ENCODE results near the gene CABP2. TPM values are rescaled to one million over a fixed set of nuclear protein-coding genes. Genes with fewer than 3 reads are reported as not detected.

CABP2 gene
- not detected for total RNA-seq

DNA sequence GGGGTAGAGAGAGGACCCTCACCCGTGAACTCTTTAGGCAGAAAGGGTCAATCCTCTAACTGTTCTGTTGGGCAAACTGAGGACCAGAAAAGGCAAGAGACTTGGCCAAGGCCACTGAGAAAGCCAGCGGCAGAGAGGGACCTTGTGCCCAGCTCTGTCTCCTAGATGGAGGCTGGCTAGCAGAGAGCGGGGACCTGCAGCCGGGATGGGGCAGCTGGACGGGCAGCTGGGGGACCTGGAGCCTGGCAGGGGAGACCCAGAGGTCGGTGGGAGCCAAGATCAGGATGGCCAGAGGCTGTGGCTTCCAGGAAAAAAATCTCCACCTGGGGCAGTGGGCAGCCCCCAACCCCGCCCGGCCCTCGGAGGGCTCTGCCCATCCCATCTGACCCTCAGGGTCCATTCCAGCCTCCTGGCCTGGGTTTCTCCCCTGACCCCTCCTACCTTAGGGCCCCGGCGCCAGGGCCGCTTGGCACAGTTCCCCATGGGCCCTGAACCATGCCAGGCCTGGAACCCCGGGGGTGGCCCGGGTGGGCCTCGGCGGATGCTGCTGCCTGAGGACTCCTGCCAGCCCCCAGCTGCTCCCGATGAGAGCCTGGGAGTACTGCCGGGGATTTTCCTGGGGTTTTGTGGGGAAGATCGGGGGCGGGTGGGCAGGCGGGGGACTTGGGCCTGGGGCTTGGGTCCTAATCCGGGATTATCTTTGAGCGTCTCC lies at the start of gene CABP2:
CABP2 (minus strand) TSS at position 603 of the 712 bp plus-strand sequence; CDS start at position 483, 120 bp downstream.
- no peak within 1 kb of the TSS for H3K27ac ChIP-seq
- 90 to 91% methylated on average over 8 to 17 of the region's 23 CpGs for WGBS, 2 donors
- no peak within 1 kb of the TSS for H3K4me3 ChIP-seq
- ATAC-seq (ENCODE audit: low FRiP score in 2 of 2) (no peak), DNase-seq (peak in 1 of 2 donors; percentile 79)
- H3K9me3 ChIP-seq: no peaks in the 10 kb centered on the region
- H3K27me3 ChIP-seq: no peaks in the 10 kb centered on the region
- TF ChIP-seq POLR2AphosphoS5 (IDR thresholded peaks at IDR 0.05) (no peak), EP300 (IDR thresholded peaks at IDR 0.05) (no peak), POLR2A (IDR thresholded peaks at IDR 0.05) (no peak)
- TF ChIP-seq, protein P1, sequence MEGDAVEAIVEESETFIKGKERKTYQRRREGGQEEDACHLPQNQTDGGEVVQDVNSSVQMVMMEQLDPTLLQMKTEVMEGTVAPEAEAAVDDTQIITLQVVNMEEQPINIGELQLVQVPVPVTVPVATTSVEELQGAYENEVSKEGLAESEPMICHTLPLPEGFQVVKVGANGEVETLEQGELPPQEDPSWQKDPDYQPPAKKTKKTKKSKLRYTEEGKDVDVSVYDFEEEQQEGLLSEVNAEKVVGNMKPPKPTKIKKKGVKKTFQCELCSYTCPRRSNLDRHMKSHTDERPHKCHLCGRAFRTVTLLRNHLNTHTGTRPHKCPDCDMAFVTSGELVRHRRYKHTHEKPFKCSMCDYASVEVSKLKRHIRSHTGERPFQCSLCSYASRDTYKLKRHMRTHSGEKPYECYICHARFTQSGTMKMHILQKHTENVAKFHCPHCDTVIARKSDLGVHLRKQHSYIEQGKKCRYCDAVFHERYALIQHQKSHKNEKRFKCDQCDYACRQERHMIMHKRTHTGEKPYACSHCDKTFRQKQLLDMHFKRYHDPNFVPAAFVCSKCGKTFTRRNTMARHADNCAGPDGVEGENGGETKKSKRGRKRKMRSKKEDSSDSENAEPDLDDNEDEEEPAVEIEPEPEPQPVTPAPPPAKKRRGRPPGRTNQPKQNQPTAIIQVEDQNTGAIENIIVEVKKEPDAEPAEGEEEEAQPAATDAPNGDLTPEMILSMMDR (IDR thresholded peaks at IDR 0.05): no peak
- no peaks in the 10 kb centered on the region for H3K4me1 ChIP-seq
- H3K36me3 ChIP-seq: no peaks in the 10 kb centered on the region

DNA sequence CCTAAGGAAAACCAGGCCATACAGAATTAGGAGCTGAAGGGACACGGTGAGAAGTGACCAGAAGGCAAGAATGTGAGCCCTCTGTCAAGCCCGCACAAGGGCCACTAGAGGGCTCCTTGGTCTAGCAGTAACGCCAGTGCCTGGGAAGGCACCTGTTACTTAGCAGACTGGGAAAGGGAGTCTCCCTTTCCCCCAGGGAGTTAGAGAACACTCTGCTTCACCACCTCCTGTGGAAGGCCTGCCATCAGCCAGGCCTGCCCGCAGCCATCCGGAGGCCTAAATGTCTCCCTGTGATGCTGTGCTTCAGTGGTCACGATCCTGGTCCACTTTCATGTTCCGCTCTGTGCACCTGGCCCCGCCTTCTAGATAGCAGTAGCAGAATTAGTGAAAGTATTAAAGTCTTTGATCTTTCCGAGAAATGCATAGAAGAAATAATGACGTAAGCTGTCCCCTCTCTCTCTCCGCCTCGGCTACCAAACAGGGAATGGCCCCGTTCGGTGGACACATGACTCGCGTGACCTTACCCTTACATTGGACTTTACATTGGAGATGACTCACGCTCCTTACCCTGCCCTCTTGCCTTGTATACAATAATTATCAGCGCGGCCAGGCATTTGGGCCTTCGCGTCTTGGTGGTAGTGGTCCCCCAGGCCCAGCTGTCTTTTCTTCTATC lies 49.6 kb upstream of the CABP2 start:
- ATAC-seq (ENCODE audit: low FRiP score in 2 of 2) (no peak), DNase-seq (peak in 1 of 2 donors; percentile 85)
- H3K9me3 ChIP-seq: no peaks in the 10 kb centered on the region
- TF ChIP-seq POLR2A (IDR thresholded peaks at IDR 0.05) (no peak), POLR2AphosphoS5 (IDR thresholded peaks at IDR 0.05) (no peak), EP300 (IDR thresholded peaks at IDR 0.05) (no peak)
- TF ChIP-seq, protein P1 (IDR thresholded peaks at IDR 0.05): peak; percentile 59 to 79 (median 67)
- H3K27ac ChIP-seq: no peak overlapping the region
- peak overlapping the region in 1 of 4 donors; percentile 23 for H3K4me3 ChIP-seq
- H3K27me3 ChIP-seq: no peaks in the 10 kb centered on the region
- no peaks in the 10 kb centered on the region for H3K36me3 ChIP-seq
- peaks cover 0 to 5% (median 1%) of the 10 kb centered on the region in 4 donors for H3K4me1 ChIP-seq
- 58 to 59% methylated on average over 21 of the region's 21 CpGs for WGBS, 2 donors

DNA sequence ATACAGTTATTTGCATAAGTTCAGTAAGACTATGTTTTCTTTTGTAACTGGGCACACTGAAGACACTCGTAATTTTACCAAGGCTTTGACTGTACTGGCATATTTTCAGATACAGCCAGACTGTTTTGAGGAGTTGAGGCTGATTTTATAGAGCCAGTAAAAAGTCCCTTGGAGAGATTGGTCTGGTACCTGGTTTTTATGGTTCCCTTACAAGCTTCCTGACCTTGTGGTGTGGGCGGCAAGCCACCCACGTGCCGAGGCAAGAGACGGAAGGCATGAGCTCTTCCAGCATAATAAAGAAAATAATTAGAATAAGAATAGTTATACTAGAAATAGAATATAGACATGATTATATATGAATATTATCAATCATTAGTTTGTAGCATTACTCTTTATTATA lies 49.1 kb upstream of the CABP2 start:
- no peak for ATAC-seq (ENCODE audit: low FRiP score in 2 of 2)
- Histone ChIP-seq H3K9me3 (no peaks in the 10 kb centered on the region), H3K4me3 (no peak overlapping the region), H3K36me3 (no peaks in the 10 kb centered on the region), H3K27ac (no peak overlapping the region), H3K4me1 (peaks cover 0 to 5% (median 1%) of the 10 kb centered on the region in 4 donors), H3K27me3 (no peaks in the 10 kb centered on the region)
- TF ChIP-seq POLR2A (IDR thresholded peaks at IDR 0.05) (no peak), EP300 (IDR thresholded peaks at IDR 0.05) (no peak), POLR2AphosphoS5 (IDR thresholded peaks at IDR 0.05) (no peak)
- TF ChIP-seq, protein P1 (IDR thresholded peaks at IDR 0.05): no peak
- no peak for DNase-seq
- 22 to 23% methylated on average over 5 of the region's 5 CpGs for WGBS, 2 donors

DNA sequence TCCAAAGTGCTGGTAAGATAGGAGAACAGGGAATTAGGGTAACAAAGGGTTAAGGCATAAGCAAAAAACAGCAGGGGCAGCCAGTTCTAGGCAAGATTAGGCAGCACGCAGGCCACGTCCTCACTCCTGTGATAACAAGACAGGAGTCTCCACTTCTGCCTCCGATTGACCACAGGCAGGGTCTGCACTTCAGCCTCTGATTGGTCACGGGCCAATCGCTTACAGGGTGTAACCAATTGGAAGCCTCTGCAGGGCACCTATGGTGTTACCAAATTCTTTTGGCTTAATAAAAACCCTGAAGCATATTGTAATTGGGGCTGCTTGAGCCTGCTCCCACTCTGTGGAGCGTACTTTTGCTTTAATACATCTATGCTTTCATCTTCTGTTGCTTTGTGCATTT lies 48.2 kb upstream of the CABP2 start:
- H3K36me3 ChIP-seq: no peaks in the 10 kb centered on the region
- no peak overlapping the region for H3K4me3 ChIP-seq
- 62 to 76% methylated on average over 6 of the region's 6 CpGs for WGBS, 2 donors
- peaks cover 0 to 5% (median 1%) of the 10 kb centered on the region in 4 donors for H3K4me1 ChIP-seq
- no peaks in the 10 kb centered on the region for H3K27me3 ChIP-seq
- ATAC-seq (ENCODE audit: low FRiP score in 2 of 2) (no peak), DNase-seq (no peak)
- no peak for TF ChIP-seq POLR2A (IDR thresholded peaks at IDR 0.05)
- TF ChIP-seq, protein P1 (IDR thresholded peaks at IDR 0.05): no peak
- TF ChIP-seq POLR2AphosphoS5 (IDR thresholded peaks at IDR 0.05): no peak
- H3K9me3 ChIP-seq: no peaks in the 10 kb centered on the region
- H3K27ac ChIP-seq: no peak overlapping the region

All from upper lobe of left lung (tissue), 6 donors.